Ishikawa (cell line): ENCODE measurements around the gene TM4SF4.

Experiments
- FOXM1 ChIP-seq: IDR thresholded peaks from 2 replicates; pipeline ENCODE4 v1.6.1; 2012; ENCODE audit warnings: low read depth, borderline replicate concordance
- TCF12 ChIP-seq: IDR thresholded peaks from 2 replicates; pipeline ENCODE4 v1.6.1; 2012; ENCODE audit warnings: low read depth
- TF ChIP-seq, protein P1 (sequence below): IDR thresholded peaks from 2 replicates; pipeline ENCODE4 v1.6.1; 2012

DNA sequence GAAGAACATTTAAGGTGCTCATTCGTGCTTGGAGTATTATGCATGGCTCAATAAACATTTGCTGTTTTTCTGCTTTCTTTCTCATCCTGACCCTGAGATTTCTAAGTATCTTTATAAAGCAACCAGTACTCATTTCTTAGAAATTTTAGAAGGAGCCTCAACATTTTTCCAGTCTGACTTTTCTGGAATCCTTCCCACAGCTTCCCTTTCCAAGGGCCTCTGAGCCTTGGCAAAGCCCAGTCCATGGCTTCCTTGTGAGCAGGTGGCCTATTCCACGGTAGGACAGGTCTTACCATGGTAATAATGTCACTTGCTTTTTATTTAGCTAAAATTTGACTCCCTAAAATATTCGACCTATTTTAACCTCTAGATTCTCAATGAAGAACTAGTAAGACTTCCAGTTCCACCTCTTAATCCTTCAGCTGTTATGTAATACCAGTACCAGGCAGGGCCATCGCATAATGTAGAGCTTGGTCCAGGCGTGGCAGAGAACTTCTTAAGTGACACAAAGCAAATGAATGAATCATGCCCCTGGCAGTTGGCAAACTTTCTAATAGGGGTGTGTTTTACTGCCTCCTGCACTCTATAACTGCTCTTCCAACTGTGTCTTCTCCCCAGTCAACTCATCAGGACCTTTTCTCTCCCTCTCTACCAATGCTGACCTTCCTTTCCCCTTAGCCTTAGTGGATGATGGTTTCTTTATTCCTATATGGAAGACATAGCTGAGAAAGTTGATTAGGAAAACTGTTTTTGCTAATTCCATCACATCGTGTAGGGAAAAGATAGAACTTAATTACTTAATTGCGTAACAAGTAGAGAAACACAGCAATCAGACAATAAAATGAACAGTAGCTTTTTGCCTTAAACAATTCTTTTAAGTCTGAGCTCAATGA is 894 bp upstream of the TM4SF4 start:
- TF ChIP-seq, protein P1, sequence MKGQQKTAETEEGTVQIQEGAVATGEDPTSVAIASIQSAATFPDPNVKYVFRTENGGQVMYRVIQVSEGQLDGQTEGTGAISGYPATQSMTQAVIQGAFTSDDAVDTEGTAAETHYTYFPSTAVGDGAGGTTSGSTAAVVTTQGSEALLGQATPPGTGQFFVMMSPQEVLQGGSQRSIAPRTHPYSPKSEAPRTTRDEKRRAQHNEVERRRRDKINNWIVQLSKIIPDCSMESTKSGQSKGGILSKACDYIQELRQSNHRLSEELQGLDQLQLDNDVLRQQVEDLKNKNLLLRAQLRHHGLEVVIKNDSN: no peak
- TF ChIP-seq FOXM1 (no peak), TCF12 (peak; percentile 59)
